GM12891 (cell line): ENCODE measurements around the gene FGGY.
"Not testable (repeated sequence)": the region's sequence is repeated elsewhere in the genome, so short reads cannot be mapped to it uniquely, and the experiment has no call there.

Experiments
- PAX5 ChIP-seq: IDR thresholded peaks from 2 replicates; pipeline ENCODE4 v1.6.1; 2011; ENCODE audit warnings: low read length, moderate library complexity, mild to moderate bottlenecking; ENCODE audit not compliant: insufficient read depth, severe bottlenecking
- POLR2A ChIP-seq: IDR thresholded peaks from 2 replicates; pipeline ENCODE4 v1.6.1; 2011; ENCODE audit warnings: low read depth, low read length, control low read depth
- POLR2AphosphoS5 ChIP-seq: IDR thresholded peaks from 2 replicates; pipeline ENCODE4 v1.6.1; 2011; ENCODE audit warnings: low read depth, low read length, control low read depth
- SPI1 ChIP-seq: IDR thresholded peaks from 2 replicates; pipeline ENCODE4 v1.6.1; 2011; ENCODE audit warnings: low read depth, low read length, control low read depth
- TAF1 ChIP-seq: IDR thresholded peaks from 2 replicates; pipeline ENCODE4 v1.6.1; 2011; ENCODE audit warnings: low read depth, low read length, control low read depth

DNA sequence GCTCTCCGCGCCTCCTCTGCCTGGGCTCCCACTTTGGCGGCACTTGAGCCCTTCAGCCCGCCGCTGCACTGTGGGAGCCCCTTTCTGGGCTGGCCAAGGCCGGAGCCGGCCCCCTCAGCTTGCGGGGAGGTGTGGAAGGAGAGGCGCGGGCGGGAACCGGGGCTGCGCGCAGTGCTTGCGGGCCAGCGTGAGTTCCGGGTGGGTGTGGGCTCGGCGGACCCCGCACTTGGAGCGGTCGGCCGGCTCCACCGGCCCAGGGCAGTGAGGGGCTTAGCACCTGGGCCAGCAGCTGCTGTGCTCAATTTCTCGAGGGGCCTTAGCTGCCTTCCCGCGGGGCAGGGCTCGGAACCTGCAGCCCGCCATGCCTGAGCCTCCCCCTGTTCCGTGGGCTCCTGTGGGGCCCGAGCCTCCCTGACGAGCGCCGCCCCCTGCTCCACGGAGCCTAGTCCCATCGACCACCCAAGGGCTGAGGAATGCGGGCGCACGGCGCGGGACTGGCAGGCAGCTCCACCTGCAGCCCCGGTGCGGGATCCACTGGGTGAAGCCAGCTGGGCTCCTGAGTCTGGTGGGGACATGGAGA is 175.2 kb downstream of the FGGY start:
- not testable (repeated sequence) for TF ChIP-seq SPI1, POLR2AphosphoS5, POLR2A, TAF1, PAX5
